Measurements from ENCODE around the gene HLA-E. TPM values are rescaled to one million over a fixed set of nuclear protein-coding genes. Genes with fewer than 3 reads are reported as not detected.
A peak's percentile ranks its signal among the peaks of the same experiment; 100 is the strongest.

Gene HLA-E
- total and polyA plus RNA-seq, 2 of the 13 experiments (the other 11 are each of a cell fraction or from before 2014, with no cell fraction given), result 45.2 to 90.4 TPM

- TF ChIP-seq ZNF512B (CRISPR knock-in tag; IDR thresholded peaks at IDR 0.05; ENCODE audit: borderline replicate concordance) (no peak), SKI (IDR thresholded peaks at IDR 0.05; ENCODE audit: partially characterized antibody) (no peak), ZNF879 (CRISPR knock-in tag; IDR thresholded peaks at IDR 0.05) (no peak), TEAD2 (CRISPR knock-in tag; IDR thresholded peaks at IDR 0.05) (no peak), EP300 (IDR thresholded peaks at IDR 0.05; ENCODE audit: low read depth in 2 of 2, low read length in 2 of 2) (no peak; a peak in 1 of 4 replicates), EP300 (CRISPR knock-in tag; IDR thresholded peaks at IDR 0.05; ENCODE audit: borderline replicate concordance) (no peak; the same call in 1 of the 2 replicates), FOSL2 (CRISPR knock-in tag; IDR thresholded peaks at IDR 0.05) (peak; percentile 55), MTA3 (CRISPR knock-in tag; IDR thresholded peaks at IDR 0.05) (no peak), NCOR1 (IDR thresholded peaks at IDR 0.05; ENCODE audit: borderline replicate concordance, low read length) (peak; percentile 53; the same call in 1 of the 2 replicates), GLI4 (CRISPR knock-in tag; IDR thresholded peaks at IDR 0.05; ENCODE audit: borderline replicate concordance) (no peak), HMG20B (CRISPR knock-in tag; conservative IDR thresholded peaks at IDR 0.05) (0 out of 2 replicates have a peak, but pooled peaks have one; percentile 12), BCL3 (CRISPR knock-in tag; IDR thresholded peaks at IDR 0.05) (peak; percentile 36; the same call in 1 of the 2 replicates), KMT2B (CRISPR knock-in tag; IDR thresholded peaks at IDR 0.05) (peak; percentile 73), HINFP (CRISPR knock-in tag; IDR thresholded peaks at IDR 0.05; ENCODE audit: low read depth) (no peak), CEBPG (CRISPR knock-in tag; IDR thresholded peaks at IDR 0.05) (peak; percentile 98), HDAC6 (IDR thresholded peaks at IDR 0.05; ENCODE audit: low read depth, low read length) (no peak), ZNF124 (CRISPR knock-in tag; IDR thresholded peaks at IDR 0.05) (0 out of 2 replicates have a peak, but pooled peaks have one; percentile 58), RAD51 (IDR thresholded peaks at IDR 0.05; ENCODE audit: borderline replicate concordance) (no peak), RBAK (CRISPR knock-in tag; IDR thresholded peaks at IDR 0.05) (no peak)
Measured at GRCh38 chr6:30515944-30516753, 26.8 kb downstream of the HLA-E start (continued).
